ENCODE data around the gene ADAMTSL2.

GRCh38 chr9:133531293-133531692 lies 3.2 kb upstream of the ADAMTSL2 start:
- TF ChIP-seq TAF1 (IDR thresholded peaks at IDR 0.05; ENCODE audit: borderline replicate concordance, low read depth, low read length): no peak
- TF ChIP-seq, protein P1, sequence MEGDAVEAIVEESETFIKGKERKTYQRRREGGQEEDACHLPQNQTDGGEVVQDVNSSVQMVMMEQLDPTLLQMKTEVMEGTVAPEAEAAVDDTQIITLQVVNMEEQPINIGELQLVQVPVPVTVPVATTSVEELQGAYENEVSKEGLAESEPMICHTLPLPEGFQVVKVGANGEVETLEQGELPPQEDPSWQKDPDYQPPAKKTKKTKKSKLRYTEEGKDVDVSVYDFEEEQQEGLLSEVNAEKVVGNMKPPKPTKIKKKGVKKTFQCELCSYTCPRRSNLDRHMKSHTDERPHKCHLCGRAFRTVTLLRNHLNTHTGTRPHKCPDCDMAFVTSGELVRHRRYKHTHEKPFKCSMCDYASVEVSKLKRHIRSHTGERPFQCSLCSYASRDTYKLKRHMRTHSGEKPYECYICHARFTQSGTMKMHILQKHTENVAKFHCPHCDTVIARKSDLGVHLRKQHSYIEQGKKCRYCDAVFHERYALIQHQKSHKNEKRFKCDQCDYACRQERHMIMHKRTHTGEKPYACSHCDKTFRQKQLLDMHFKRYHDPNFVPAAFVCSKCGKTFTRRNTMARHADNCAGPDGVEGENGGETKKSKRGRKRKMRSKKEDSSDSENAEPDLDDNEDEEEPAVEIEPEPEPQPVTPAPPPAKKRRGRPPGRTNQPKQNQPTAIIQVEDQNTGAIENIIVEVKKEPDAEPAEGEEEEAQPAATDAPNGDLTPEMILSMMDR (IDR thresholded peaks at IDR 0.05): no peak
- no peak for TF ChIP-seq GABPA (IDR thresholded peaks at IDR 0.05; ENCODE audit: low read depth)
- no peak for TF ChIP-seq EZH2phosphoT487 (IDR thresholded peaks at IDR 0.05; ENCODE audit: borderline replicate concordance, low read depth)

Measured in SK-N-SH (cell line).